LNCAP (cell line): ENCODE measurements around the gene MAST4.

Experiments used
- TF ChIP-seq, protein P1 (sequence below): fragments of 450-650 bp; IDR thresholded peaks from 2 replicates; pipeline ENCODE4 v1.5.1; 2017; ENCODE audit warnings: mild to moderate bottlenecking

MAST4 gene

DNA sequence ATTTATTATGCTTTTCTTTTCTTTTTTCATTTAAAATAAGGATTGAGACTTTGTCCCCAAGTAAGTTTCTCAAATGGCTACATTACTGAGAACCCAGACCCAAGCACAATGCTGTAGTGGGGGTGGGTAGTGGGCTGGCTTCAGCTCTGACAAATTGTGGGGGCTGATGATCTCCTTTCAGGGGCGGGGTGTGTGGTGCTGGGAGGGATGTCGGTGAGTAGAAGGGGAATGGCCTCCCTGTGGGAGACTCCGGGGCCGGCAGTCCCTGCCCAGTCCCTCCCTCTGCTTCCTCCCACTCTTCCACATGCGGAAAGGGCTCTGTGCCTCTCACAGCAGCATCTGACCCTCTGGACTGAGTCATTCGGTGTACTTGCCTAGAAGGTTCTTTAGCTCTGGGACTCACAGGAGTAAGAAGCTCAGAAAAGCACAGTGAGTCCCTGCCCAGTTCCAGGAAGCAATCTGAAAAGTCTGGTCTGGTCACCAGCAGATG is 586.2 kb downstream of the MAST4 start:
- TF ChIP-seq, protein P1, sequence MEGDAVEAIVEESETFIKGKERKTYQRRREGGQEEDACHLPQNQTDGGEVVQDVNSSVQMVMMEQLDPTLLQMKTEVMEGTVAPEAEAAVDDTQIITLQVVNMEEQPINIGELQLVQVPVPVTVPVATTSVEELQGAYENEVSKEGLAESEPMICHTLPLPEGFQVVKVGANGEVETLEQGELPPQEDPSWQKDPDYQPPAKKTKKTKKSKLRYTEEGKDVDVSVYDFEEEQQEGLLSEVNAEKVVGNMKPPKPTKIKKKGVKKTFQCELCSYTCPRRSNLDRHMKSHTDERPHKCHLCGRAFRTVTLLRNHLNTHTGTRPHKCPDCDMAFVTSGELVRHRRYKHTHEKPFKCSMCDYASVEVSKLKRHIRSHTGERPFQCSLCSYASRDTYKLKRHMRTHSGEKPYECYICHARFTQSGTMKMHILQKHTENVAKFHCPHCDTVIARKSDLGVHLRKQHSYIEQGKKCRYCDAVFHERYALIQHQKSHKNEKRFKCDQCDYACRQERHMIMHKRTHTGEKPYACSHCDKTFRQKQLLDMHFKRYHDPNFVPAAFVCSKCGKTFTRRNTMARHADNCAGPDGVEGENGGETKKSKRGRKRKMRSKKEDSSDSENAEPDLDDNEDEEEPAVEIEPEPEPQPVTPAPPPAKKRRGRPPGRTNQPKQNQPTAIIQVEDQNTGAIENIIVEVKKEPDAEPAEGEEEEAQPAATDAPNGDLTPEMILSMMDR = no peak

- TF ChIP-seq, protein P1 = no peak
These were observed 587.7 kb downstream of the MAST4 start for GRCh38 chr5:67183859-67184258.

- TF ChIP-seq, protein P1 = no peak
These were observed 591.0 kb downstream of the MAST4 start for GRCh38 chr5:67187006-67187715.

DNA sequence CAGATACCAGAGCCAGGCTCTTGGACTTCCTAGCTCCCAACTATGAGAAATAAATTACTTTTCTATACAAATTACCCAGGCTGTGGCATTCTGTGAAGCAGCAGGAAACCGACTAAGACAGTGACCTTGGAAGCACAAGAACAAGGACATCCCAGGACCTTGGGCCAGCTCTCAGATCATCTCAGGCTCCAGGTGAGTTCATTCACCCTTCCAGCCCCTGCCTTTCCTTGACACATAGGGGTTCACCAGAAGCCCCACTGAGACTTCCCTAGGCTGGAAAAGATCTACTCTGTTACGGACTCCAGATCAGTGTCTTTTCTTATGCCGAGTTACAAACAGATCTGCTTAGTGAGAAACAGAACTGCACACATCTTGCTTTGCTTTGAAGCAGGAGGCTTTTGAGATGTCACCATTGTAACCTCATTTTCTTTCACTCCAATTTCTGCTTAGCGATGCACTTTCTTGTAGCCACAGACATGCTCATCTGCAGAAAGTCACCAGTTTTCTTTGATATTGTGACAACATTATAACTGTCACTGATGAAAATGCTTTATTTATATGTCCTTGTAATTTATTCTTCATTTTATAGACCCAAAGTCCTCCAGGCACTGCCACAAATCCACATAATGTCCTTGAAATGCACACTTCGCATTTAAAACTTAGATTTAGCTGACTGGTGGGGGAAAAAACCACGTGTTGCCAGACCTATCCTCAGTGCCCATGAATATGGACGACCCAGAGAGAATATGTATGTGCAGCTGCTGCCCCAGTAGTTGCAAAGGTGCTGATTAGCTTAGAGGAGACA is 592.3 kb downstream of the MAST4 start:
- TF ChIP-seq, protein P1 = no peak

DNA sequence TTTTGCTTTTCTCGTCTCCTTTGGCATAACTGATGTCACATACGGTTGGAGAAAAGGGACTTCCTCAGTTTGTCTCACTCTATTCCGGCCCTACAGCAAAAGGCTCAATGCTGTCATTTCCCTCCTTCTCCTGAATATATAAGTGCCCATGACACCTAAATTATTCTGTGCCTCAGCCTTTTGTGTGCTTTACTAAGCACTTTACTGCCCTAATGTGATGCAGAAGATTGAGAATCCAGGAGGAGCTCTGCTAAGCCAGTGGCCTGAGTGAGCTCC is 592.8 kb downstream of the MAST4 start:
- TF ChIP-seq, protein P1 = no peak

- TF ChIP-seq, protein P1 = no peak
These were observed 593.7 kb downstream of the MAST4 start for GRCh38 chr5:67189931-67190330.

DNA sequence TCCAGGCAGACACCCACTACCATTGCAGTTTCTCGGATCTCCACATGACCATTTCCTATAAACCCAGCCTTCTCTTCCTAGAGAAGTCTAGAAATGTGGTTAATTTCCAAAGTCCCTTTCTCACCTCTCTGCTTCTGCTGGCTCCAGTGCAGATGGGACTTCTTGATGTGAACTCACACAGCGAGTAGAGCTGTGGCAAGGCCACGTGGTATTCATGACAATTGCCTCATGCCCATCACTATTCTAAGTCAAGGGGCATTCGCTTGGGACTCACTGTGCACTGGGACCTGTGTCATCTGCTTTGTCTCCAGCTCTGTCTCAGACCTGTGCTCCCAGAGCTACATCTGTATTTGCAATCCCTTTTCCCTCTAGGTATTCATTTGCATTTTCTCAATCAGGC is 594.2 kb downstream of the MAST4 start:
- TF ChIP-seq, protein P1 = no peak
